ENCODE measurements around the gene RESF1.

Gene RESF1

DNA sequence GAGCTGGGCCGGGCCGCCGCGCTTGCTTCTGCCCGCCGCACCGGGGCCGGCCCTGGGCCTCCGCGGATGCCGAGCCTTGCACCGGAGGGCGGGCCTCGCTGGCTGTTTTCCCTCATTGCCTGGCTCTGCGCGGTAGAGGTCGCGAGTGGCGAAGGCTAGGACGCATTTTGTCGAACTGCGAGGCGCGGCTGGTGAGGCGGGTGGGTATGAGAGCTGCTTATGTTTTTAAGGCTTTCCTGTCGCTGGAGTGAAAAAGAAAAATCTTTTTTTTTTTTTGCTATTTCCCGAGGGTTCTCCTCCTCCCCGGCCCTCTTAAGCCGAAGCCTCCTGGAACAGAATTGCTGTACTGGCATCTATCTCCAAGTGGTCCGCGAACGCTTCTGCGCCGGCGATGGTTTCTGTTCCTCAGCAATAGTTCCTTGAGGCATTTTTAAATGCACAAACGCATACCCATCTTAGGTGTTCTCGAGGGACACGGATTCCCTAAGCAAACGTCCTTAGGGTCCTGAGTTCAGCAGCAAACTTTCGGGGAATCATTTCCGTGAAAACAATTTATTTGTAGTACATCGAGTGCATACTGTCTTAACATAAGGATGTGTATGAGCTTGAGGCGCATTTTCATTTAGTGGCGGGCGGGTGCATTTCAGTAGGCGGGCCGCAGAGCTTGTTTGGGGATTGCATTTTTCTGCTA lies 631 bp downstream of the RESF1 start:
- peak; percentile 17 for DNase-seq (ENCODE audit: low read depth)

DNA sequence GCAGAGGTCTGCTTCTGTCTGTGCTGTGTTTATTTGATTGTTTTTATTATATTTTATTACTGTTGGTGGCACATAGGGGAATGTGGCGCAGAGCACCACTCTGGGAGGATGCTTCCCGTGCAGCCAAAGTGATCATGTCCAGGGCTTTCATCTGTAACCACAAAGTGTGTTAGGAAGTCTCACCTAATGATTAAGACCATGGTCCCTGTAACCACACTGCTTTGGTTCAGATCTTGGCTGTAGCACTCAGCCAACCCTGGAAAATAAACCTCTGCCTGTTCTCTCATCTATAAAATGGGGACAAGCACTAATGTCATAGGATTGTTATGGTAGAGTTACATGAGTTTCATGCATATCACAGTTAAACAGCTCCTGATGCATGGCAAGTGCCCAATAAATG lies 1.9 kb downstream of the RESF1 start:
- DNase-seq (ENCODE audit: low read depth), result no peak

DNA sequence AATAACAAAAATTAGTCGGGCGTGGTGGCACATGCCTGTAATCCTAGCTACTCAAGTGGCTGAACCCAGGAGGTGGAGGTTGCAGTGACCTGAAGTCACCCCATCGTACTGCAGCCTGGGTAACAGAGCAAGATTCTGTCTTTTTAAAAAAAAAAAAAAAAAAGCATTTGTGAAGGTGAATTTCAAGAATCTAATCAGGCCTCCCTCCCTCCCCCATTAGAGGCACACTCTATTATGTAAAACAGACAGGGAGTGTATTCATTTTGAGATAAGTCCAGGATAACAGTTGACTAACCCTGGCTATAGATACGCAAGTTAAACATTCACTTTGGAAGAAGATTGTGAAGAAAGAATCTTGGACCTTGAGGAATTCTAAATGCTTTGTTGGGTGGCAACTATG lies 2.9 kb downstream of the RESF1 start:
- DNase-seq (ENCODE audit: low read depth), result no peak

DNA sequence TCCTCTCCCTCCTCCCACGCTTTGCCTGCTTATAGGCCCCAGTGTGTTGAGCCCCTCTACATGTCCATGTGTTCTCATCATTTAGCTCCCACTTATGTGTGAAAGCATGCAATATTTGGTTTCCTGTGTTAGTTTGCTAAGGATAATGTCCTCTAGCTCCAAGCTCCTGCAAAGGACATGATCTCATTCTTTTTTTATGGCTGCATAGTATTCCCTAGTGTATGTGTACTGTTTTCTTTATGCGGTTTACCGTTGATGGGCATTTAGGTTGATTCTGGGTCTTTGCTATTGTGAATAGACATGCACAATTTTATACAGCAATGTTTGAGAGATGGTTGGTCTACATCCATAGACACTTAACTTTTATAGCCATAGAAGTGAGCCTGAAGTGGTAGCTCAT lies 5.1 kb downstream of the RESF1 start:
- DNase-seq (ENCODE audit: low read depth), result no peak

DNA sequence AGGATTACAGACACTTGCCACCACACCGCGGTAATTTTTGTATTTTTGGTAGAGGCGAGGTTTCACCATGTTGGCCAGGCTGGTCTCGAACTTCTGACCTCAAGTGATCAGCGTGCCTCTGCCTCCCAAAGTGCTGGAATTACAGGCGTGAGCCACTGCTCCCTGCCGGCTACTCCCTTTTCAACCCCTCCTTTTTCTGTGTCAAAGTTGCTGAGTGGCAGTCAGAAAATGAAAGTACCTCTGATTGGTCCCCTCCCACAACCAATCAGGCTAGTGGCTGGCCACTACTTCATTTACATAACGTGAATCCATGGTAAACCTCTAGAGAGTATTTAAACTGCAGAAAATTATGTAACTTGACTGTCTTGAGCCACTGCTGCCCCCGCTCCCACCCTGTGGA lies 5.9 kb downstream of the RESF1 start:
- DNase-seq (ENCODE audit: low read depth), result peak; percentile 7

DNA sequence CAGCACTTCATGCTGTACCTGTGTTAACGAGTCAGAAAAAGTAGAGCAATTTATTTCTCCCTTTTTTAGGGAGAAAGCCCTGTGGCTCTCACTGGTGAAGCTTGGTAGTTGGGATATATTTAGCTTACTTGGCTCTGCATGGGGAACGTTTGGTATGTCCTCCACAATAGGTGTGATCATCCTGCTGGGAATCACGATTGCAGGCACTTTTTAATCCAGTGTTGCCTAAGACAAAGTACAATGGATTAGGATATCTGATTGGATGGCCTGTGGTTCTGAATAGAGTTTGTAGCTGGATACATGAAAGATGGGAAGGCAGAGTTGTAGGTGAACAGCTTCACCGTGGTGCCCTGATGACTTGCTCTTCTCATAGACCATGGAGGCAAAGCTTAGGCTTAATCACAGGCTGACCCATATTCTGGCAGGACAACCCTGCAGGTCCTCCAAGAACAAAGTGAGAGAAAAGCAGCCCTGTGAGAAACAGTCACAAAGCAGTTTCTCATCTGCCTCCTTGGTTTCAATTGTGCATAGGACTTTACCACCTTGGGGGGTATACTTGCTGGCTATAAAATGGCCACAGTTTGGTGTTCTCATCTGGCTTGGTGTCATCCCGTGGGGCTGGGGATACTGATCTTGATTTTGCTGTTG lies 7.5 kb downstream of the RESF1 start:
- DNase-seq (ENCODE audit: low read depth), result no peak

DNA sequence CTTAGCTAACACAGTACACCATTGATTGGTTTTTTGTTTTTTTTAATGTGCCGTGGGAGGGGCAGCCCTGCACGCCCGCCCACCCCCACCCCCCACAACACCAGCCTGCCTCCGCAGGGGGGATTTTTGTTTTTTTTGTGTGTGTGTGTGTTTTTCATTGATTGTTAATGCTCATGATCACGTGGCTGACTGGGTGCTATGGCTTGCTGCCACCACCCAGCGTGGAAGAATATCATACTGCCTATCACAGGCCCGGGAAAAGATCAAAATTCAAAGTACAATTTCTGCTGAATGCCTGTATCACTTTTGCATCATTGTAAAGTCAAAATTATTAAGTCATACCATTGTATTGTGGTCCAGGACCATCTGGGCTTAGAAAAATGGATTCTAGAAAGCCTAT lies 8.3 kb downstream of the RESF1 start:
- DNase-seq (ENCODE audit: low read depth), result no peak

DNA sequence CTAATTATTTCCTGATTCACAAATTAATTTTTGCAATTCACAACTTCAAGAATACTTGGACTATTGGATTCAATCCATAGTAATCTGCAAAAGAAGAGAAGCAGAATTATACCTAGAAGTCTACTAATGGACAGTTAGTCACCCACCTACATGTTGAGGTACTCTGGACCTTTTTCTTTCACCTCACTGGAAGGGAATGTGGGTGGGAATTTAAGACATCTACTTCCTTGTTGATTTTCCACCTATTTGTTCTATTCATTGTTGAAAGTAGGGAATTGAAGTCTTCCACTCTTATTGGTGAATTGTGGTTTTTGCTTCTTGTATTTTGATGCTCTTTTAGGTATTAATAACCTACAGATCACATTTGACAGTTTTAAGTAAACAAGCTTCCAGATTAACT lies 11.0 kb downstream of the RESF1 start:
- DNase-seq (ENCODE audit: low read depth), result no peak

DNA sequence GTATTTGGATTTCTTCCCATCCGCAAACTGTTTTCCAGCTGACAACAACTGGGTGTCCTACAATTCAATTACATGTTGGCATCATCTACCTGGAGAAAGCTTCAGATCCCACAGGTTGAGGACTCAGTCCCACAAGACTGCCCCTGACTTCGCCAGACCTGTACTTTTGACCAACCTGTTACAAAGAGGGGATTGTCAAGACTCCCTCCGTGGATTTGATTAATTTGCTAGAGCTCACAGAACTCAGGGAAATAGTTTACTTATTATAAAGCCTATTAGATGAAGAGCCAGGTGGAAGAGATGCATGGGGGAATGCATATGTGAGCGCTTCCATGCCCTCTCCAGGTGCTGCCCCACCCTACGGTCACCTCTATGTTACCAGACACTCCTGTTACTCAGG lies 14.6 kb downstream of the RESF1 start:
- no peak for DNase-seq (ENCODE audit: low read depth)

DNA sequence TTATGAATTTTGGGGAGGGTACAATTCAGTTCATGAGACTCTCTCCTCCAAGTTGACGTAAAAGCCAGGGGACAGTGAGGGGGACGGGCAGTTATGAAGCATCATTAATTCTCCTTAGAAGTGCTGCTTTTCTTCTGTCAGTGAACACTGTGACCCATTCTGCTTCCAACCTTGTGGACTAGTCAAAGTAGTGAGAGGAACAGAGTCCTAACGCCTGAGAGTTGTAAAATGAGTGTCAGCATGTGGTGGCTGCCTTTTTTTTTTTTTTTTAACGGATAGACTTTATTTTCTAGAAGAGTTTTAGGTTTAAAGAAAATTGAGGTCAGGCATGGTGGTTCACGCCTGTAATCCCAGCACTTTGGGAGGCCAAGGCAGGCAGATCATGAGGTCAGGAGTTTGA lies 15.5 kb downstream of the RESF1 start:
- no peak for DNase-seq (ENCODE audit: low read depth)

DNA sequence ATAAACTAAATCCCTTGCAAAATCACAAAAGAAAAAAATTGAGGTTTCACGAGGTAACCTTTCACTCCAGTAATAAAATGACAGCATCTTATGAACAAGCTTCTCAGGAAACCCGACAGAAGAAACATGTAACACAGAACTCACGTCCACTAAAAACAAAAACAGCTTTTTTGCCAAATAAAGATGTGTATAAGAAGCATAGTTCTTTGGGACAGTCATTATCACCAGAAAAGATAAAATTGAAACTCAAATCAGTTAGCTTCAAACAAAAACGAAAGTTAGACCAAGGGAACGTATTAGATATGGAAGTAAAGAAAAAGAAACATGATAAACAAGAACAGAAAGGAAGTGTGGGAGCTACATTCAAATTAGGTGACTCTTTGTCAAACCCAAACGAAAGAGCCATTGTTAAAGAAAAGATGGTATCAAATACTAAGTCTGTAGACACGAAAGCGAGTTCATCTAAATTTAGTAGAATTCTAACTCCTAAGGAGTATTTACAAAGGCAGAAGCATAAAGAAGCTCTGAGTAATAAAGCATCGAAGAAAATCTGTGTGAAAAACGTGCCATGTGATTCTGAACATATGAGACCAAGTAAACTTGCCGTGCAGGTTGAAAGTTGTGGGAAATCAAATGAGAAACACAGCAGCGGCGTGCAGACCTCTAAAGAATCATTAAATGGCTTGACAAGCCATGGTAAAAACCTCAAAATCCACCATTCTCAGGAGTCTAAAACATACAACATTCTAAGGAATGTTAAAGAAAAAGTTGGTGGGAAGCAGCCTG lies 25.8 kb downstream of the RESF1 start:
- no peak for DNase-seq (ENCODE audit: low read depth)

DNA sequence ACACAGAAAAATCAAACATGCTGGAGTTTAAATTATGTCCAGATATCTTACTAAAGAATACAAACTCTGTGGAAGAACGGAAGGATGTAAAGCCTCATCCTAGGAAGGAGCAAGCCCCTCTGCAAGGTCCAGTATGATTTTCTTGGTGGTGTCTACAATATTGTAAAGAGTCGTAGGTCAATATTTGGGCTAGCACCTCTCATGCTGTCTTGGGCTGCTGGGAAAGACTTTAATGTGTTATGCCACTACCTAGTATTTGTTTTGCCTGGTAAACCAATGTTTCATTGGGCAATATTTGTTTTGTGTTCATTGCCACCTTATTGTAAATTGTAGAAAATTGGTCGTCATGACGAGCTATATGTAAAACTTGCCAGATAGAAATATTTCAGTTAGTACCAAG lies 26.6 kb downstream of the RESF1 start:
- DNase-seq (ENCODE audit: low read depth), result no peak

DNA sequence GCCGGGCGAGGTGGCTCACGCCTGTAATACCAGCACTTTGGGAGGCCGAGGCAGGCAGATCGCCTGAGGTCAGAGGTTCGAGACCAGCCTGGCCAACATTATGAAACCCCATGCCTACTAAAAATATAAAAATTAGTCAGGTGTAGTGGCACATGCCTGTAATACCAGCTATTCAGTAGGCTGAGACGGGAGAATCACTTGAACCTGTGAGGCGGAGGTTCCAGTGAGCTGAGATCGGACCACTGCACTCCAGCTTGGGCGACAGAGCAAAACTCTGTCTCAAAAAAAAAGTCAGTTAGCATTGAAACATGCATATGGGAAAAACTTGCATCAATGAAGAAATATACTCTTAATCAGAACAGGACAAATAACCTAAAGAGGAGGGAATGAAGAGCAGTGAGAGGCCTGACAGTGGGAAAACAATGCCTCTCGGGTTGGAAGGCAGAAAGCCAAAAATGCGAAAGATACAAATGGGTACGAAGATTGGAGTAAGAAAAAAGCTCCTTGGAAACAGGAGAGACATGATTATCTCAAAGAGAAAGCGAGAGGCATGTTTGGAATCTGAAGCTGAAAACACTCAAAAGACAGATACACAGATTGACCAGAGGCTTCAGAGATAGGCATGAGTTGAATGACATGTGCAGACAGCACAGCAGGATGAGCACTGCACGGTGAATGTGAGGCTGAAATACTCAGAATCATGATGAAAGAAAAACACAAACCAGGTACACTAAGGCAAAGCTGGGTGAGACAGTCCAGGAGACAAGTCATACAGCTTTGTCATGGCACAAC lies 30.6 kb downstream of the RESF1 start:
- no peak for DNase-seq (ENCODE audit: low read depth)

DNA sequence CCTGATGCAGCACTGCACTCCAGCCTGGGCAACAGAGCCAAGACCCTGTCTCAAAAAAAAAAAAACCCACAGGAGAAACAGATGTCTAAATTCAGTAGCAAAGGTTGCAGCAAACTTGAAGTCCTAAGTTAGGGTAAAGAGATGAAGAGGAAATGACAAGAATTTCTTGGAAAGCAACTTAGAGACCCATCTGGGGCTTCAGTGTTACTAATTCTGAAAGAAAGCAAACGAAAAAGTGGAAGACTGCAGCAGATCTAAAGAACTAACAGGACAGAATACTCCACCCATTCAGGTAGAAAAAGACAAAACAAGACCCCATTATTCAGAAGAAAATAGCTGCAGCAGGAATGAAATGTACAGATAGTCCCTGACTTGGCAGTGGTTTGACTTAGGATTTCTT lies 31.9 kb downstream of the RESF1 start:
- no peak for DNase-seq (ENCODE audit: low read depth)

DNA sequence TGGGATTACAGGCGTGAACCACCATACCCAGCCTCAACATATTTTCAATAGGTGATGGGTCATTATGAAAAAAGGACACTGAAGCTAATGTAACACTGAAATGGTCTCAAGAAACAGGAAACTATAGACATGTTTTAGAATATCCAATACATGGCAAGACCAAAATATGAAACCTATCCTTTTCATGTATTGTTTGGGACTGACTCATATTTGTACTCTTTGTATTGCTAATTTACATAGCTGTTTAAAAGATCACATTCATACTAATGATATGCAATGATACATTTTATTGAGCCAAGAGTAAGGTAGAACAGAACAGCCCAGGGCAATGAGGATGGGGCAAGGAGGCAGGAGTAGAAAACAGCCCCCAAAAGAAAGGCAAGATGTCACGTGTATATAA lies 32.6 kb downstream of the RESF1 start:
- DNase-seq (ENCODE audit: low read depth), result no peak

DNA sequence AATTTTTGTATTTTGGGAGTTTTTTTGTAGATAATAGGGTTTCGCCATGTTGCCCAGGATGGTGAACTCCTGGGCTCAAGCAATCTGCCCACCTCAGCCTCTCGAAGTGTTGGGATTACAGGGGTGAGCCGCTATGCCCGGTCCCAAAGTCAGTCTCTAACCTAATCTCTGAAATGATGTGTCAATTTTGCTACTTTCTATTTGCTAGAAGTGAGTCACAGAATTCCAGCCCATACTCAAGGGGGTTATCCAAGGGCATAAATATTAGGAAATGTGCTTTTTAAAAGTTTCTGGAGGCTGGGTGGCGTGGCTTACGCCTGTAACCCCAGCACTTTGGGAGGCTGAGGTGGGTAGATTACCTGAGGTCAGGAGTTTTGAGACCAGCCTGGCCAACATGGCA lies 40.5 kb downstream of the RESF1 start:
- DNase-seq (ENCODE audit: low read depth), result no peak

DNA sequence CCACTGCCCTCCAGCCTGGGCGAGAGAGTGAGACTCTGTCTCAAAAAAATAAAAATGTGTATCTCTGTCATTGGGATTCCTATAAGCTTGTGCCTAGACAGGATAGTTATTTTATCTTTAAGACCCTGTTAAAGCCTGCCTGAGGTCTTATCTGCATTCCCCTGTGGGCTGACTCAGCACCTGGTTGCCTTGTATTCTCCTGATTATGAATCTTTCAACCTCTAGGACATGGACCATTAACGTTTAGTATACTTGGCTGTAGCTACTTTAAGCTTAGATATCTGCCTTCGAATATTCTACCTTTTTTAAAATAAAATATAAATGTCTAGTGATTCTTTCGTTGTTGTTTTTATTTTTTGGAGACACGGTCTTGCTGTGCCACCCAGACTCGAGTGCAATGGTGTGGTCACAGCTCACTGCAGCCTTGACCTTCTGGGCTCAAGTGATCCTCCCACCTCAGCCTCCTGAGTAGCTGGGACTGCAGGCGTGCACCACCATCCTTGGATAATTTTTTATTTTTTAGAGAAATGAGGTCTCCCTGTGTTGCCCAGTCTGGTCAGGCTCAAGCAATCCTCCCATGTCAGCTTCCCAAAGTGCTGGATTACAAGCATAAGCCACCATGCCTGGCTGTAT lies 41.3 kb downstream of the RESF1 start:
- DNase-seq (ENCODE audit: low read depth), result no peak

DNA sequence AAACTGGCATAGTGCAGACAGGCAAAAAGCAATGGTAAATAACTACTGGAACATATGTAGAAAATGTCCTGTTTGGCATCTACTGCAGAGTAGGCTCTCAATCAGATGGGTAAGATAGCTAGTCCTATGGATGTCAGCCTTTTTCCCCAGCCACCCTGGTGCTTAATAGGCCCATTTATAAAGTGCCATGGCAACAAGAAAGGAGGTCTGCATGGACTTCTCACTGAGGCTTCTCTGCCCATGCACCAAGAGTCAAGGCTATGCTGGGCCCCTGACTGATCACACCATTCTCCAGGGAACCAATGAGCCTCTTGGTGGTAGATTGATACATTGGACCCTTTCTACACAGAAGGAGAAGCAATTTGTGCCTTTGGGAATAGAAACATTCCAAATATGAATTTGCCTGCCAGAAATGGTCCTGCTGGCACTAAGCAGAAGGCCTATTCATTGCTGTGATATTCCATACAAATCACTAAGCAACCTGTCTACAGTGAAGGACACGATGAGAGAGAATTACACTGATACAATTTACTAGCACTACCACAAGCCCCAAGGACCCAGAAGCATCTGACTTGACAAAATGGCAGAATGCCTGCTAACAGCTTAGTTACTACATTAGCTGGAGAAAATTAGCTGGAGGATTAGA lies 43.8 kb downstream of the RESF1 start:
- no peak for DNase-seq (ENCODE audit: low read depth)

DNA sequence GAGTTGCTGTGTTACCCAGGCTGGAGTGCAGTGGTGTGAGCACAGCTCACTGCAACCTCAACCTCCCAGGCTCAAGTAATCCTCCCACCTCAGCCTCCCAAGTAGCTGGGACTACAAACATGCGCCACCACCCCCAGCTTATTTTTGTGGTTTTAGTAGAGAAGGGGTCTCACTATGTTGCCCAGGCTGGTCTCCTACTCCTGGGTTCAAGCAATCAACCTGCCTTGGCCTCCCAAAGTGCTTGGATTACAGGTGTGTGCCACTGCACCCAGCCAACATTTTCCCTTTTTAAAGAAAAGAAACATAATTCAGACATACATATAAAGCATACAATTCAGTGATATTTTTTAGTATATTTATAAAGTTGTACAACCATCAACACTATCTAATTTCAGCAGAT lies 44.4 kb downstream of the RESF1 start:
- no peak for DNase-seq (ENCODE audit: low read depth)

DNA sequence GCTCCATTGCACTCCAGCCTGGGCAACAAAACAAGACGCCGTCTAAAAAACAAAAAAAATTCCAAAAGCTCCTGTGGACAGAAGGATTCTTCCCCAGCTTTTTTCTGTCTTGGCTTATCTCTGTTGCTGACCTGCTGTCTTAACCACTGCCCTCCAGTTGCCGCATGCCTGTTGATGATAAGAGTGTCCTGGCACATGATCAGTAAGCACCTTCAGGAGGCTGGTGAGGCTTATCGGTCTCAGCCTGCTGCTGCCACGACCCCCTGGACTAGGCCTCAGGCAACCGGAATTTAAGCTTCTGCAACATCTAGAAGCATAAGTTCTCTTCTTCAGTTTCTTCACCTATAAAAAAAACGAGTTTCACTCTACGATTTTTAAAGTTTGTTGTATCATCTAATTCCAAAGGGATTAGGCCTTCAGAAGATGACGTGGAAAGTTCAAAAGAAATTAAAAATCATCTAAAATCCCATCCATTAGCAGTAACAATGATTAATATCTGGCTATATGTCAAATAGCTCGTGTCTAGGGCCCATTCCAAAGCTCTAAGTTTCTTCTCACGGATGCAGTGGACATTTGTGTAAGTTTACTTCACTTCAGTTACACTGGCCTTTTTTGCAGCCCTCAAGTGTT lies 46.4 kb downstream of the RESF1 start:
- no peak for DNase-seq (ENCODE audit: low read depth)
